ENCODE measurements around the gene S1PR3. TPM values are rescaled to one million over a fixed set of nuclear protein-coding genes. Genes with fewer than 3 reads are reported as not detected.

S1PR3 gene
- total and polyA plus RNA-seq, 12 donors = 10.0 to 108 (median 61.6) TPM

GRCh38 chr9:88995627-88996026 is 4.4 kb downstream of the S1PR3 start:
- 86 to 90% (median 87%) methylated on average over 6 of the region's 6 CpGs for WGBS, 4 donors
- H3K27ac ChIP-seq = peak overlapping the region in 3 of 5 donors; percentile 28 to 68 (median 64)
- H3K9me3 ChIP-seq (replicated peaks in 1 of 3) = no peaks in the 10 kb centered on the region
- TF ChIP-seq CTCF (IDR thresholded peaks at IDR 0.05) (no peak), POLR2A (IDR thresholded peaks at IDR 0.05) (no peak)
- H3K27me3 ChIP-seq = peaks cover 6% of the 10 kb centered on the region
- H3K36me3 ChIP-seq (replicated peaks in 1 of 2) = peaks cover 0 to 4% of the 10 kb centered on the region in 2 donors
- intact Hi-C loops (cut with DNase I) = no loop called here
- peaks cover 19 to 69% of the 10 kb centered on the region in 2 donors for H3K4me1 ChIP-seq (replicated peaks in 1 of 2)
- H3K4me3 ChIP-seq = peak overlapping the region in 1 of 4 donors; percentile 88
- DNase-seq = no peak

GRCh38 chr9:88996046-88996920 is 5.0 kb downstream of the S1PR3 start:
- Histone ChIP-seq H3K9me3 (replicated peaks in 1 of 3) (no peaks in the 10 kb centered on the region), H3K36me3 (replicated peaks in 1 of 2) (peaks cover 0 to 4% of the 10 kb centered on the region in 2 donors), H3K4me1 (replicated peaks in 1 of 2) (peaks cover 19 to 75% of the 10 kb centered on the region in 2 donors), H3K27me3 (peaks cover 6% of the 10 kb centered on the region), H3K4me3 (no peak overlapping the region), H3K27ac (peak overlapping the region in 2 of 5 donors; percentile 39 to 68)
- TF ChIP-seq POLR2A (IDR thresholded peaks at IDR 0.05) = no peak
- TF ChIP-seq CTCF (IDR thresholded peaks at IDR 0.05) = no peak
- WGBS, 4 donors = 90 to 95% (median 90%) methylated on average over 12 to 14 of the region's 14 CpGs
- intact Hi-C loops (cut with DNase I) = no loop called here
- DNase-seq = no peak

- Histone ChIP-seq H3K27me3 (peaks cover 1% of the 10 kb centered on the region), H3K36me3 (replicated peaks in 1 of 2) (peaks cover 0 to 4% of the 10 kb centered on the region in 2 donors), H3K4me3 (no peak overlapping the region), H3K27ac (peak overlapping the region in 2 of 5 donors; percentile 39 to 68), H3K9me3 (replicated peaks in 1 of 3) (no peaks in the 10 kb centered on the region), H3K4me1 (replicated peaks in 1 of 2) (peaks cover 16 to 74% of the 10 kb centered on the region in 2 donors)
- intact Hi-C loops (cut with DNase I) = no loop called here
- WGBS, 4 donors = 60 to 82% (median 73%) methylated on average over 4 of the region's 4 CpGs
- no peak for DNase-seq
- TF ChIP-seq CTCF (IDR thresholded peaks at IDR 0.05) (no peak), POLR2A (IDR thresholded peaks at IDR 0.05) (no peak)
Observed at GRCh38 chr9:88996921-88997235, 5.6 kb downstream of the S1PR3 start.

- Histone ChIP-seq H3K4me1 (replicated peaks in 1 of 2) (peaks cover 11 to 68% of the 10 kb centered on the region in 2 donors), H3K9me3 (replicated peaks in 1 of 3) (no peaks in the 10 kb centered on the region), H3K36me3 (replicated peaks in 1 of 2) (peaks cover 0 to 4% of the 10 kb centered on the region in 2 donors), H3K27ac (peak overlapping the region in 3 of 5 donors; percentile 38 to 87 (median 73)), H3K27me3 (no peaks in the 10 kb centered on the region), H3K4me3 (no peak overlapping the region)
- 75 to 84% (median 79%) methylated on average over 1 to 8 of the region's 8 CpGs for WGBS, 4 donors
- no peak for TF ChIP-seq POLR2A (IDR thresholded peaks at IDR 0.05)
- TF ChIP-seq CTCF (IDR thresholded peaks at IDR 0.05) = no peak
- peak in 1 of 7 donors; percentile 20 for DNase-seq
- intact Hi-C loops (cut with DNase I) = no loop called here
Observed at GRCh38 chr9:88997646-88998045, 6.4 kb downstream of the S1PR3 start.
